Measurements from ENCODE around the gene KLHL29.

Gene KLHL29

DNA sequence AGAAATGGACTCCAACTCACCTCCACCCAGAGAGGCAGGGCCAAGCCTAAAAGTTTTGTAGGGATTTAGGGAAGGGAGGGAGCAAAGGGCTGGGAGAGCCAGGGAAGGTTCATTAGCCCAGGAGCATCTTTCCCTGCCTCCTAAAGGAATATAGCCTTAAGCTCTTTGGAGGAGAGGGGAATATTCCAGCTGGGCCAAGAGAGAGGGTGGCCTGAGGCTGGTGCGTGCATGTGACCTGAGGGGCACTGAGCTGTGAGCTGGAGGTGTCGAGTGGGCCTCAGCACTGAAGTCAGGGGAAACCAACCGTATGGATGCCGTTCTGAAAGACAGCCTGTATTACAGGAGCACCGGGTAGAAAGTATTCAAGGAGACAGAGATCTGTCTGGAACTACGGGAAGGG lies 112.6 kb downstream of the KLHL29 start:
- no peak for DNase-seq

DNA sequence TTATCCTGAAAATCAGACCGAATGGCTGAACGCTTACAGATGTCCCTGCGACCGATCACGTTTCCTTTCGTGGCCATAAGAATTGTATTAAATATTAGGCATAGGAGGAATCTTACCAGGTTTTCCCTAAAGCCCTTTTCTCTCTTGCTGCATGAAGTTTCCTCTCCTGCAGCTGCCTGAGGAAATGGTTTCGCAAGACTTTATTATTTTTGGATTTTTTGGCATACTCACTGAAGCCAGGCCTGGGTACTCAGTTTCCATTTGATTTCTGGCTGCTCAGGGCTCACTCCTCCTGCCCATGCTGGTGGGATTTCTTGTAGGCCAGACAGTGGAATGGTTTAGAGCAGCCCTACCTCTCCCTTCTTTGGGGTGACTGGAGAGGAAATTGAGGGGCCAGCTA lies 114.0 kb downstream of the KLHL29 start:
- no peak for DNase-seq

DNA sequence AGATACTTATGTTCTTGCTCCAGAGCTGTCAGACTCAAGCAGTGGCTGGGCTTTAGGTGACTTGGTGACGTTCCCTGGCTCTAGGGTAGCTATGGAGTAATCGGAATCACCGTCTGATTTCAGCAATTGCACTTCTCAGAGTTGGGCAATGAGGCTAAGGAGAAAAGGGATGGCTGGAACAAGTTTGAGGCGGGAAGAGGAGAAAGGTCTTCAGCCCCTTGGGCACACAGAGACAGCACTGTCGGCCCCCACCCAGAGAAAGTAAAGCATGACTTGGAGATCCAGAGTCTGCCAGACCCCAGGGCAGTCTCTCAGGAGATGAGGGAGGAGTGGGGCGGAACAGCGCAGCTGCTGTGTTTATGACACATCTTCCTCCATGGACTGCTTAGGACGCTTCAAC lies 114.5 kb downstream of the KLHL29 start:
- DNase-seq = no peak

DNA sequence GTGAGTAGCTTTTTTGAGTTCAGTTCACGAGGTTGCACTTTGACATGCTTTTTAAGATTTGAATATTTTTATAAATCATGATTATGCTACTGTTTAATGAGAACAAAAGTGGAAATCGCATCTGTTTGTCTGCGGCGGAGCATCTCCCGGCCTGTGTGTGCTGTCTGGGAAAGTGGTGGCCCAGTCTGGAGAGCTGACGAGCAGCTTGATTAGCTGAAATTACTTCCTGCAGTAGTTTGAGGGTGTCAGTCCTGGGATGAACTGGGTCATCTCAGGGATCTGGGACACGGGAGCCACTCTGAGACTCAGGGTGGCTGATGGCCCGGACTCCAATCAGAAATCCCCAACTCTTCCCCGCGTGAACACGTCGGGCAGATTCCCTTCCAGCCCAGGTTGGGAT lies 115.9 kb downstream of the KLHL29 start:
- no peak for DNase-seq

DNA sequence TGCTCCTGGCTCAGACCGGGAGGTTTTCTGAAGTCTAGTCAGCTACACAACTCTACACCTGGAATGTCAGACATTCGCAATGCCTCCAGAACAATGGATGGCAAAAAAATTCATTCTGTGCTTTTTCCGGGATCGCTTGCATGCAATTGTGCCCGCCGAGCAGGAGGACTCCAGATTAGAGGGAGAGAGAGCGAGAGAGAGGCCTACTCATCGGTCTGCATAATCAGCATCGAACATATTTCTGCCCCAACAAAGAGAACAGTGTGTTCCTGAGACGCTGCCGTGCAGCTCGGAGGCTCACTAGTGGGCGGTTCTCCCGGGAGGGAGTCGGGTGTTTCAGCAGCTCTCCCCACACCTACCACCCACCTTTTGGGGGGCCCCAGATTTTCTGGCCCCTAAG lies 117.1 kb downstream of the KLHL29 start:
- no peak for DNase-seq

DNA sequence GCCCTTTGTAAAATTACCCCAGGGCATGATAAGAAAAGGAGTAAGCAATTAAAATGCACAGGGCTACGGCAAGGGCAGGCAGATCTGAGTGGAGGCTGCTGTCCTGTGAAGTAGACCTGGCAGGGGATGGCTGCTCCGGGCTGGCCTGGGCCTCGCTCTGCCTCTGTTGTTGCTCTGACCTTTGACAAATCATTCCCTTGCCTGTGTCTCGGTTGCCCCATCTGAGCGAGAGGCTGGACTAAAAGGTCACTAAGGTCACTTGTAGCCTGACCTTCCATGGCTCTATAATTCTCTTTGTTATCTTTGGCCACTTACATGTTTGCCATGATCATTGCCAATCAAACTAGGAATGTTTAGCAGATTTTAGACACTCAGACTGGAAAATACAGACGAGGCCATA lies 118.1 kb downstream of the KLHL29 start:
- DNase-seq = no peak

DNA sequence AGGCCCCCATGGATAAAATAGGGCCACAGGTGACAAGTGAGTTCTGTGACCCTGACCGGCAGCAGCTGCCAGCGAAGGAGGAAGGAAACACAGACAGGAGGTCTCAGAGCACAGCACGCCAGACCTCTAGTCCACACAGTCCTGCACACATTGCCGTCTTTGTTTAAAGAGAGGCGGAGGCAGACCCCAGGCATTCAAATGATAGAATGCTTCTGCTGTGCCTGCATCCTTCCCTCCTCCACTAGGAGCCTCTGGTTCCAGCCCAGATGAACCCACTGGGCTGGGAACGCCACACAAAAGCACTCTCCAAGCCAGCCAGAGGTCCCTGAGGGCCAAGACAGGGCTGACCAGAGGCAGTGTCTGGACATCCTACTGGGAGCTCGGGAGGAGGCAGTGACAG lies 118.7 kb downstream of the KLHL29 start:
- no peak for DNase-seq

DNA sequence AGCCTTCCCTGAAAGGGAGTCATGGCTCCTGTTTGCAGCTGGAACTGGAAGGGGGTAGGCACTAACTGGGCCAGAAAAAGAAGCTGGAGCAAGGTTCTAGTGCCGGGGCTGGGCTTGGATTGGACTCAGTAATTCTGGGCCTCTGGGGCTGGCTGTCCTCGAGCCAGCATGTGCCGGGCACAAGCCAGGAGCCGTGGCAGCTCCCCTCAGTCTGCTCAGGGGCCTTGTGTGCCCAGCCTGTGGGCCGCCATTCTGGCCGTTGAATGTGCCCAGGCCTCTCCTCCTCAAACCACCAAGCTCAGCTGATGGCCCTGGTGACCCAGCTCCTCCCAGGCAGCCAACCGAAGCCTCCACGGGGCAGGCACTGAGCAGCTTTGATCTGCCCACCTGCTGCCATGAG lies 119.6 kb downstream of the KLHL29 start:
- no peak for DNase-seq

DNA sequence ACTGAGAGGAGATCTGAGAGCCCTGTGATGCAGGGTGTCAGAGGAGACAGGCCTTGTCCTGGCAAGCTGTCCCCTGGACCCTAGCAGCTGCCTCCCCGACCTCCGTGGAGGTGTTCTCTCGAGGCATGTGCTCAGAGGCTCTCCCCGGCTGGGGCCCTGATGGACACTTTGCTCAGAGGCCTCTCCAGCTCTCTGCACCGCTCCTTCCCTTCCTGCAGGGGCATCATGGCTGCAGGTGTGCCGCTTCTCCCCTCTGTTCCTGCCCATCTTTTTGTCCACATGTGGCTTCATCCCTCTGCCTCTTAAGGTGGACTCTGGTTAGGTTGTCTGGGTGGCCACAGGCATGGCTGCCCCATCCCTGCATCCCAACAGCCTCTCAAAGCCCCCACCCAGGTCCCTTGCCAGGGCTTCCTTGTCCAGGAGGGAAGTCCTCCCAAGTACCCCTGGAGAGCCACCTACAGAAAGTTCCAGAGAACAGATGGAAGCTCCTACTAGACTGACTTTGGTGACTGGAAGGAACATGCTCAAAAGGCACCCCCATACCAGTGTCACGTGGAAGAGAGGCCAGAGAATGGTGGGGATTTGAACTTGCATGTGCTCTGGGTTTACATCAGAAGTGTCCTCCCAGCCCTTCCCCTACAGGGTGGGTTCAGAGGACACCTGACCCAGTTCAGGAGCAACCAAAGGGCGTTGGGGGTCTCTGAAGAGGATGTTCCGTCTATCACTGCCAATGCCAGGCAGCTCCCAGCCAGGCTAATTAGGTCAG lies 120.4 kb downstream of the KLHL29 start:
- DNase-seq = no peak

DNA sequence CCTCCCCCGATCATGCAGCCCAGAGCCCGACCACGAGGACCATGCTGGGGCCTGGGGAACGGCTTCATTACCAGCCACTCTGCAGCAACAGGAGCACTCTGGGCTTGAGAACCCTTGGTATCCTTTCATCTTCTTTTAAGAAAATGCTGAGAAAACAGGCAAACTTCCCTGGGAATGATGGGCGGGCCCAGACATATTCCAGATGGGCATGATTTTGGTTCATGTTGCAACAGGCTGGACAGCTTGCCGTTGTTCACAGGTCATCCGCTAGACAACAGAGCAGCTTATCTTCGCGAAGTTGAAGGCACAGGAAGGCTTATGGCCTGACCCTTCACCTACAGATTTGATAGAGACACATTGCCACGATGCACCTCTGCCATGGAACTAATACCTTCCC lies 121.0 kb downstream of the KLHL29 start:
- no peak for DNase-seq

DNA sequence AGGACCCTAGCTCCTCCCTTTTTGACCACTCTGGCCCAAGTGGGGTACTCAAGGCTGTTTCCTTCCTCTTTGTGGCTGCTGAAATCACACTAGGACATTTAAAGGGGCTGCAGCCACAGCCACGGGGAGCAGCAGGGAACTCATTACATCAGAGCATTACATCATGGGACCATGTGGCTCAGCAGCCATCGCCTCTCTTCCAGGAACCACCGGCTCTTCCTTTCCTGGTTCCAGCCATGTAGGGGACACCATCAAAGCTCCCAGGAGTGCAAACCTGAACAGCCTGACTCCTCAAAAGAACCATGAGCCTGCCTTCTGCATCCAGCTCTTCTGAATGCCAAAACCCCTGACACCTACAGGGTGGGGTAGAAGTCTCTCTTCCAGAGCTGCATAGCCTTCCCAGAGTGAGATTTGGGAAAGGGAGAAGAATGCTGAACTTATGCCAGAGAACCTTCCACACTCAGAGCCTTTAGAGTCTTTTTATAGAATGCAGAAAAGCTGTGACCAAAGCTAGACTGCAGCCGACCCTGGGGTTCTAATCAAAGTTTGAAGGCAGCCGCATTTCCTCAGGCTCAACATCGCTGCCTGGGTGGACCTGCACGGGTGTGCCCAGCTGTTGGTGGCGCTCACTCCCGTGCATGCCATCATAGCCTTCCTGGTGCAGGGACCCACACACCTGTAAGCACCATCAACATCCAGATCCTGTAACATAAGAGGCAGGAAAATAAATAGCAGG lies 121.7 kb downstream of the KLHL29 start:
- no peak for DNase-seq

DNA sequence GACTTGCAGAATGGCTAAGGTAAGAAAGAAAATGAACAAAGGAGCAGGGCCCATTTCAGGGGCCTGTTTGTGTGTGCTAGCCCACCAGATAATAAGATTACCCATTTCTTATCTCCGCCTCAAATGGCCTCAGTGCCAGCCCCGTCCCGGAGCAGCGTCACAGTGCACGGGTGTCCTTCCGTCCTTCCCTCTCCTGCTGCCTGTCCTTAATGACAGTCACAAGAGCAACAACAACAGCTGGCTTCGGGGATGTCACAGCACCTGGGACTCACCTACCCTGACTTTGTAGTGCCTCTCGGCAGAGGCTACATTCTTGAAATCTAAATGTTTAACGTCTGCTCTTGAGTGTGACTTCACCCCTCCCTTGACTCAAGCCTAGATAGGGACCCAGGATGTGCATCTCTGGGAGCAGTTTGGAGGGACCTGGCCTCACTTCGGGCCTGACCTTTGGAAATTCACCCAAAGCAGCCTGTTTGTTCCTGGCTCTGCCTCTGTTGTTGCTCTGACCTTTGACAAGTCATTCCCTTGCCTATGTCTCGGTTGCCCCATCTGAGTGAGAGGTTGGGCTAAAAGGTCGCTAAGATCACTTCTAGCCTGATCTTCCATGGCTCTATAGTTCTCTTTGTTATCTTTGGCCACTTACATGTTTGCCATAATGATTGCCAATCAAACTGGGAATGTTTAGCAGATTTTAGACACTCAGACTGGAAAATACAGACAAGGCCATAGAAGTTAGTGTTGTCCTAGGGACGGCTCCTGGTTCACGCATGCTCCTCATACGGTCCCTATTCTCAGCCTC lies 122.5 kb downstream of the KLHL29 start:
- no peak for DNase-seq

DNA sequence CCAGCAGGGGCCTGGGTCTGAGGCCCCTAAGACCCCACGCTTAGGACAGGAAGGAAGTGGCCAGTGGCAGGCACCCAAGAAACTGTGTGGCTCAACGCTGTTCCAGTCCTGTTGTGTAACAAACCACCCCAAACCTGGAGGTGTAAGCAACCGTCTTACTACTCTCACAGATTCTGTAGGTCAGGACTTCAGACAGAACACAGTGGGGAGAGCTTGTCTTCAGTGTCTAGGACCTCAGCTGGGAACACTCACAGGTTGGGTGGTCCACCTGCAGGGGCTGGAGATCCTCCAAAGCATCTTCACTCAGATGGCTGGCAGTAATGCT lies 123.0 kb downstream of the KLHL29 start:
- DNase-seq = no peak

DNA sequence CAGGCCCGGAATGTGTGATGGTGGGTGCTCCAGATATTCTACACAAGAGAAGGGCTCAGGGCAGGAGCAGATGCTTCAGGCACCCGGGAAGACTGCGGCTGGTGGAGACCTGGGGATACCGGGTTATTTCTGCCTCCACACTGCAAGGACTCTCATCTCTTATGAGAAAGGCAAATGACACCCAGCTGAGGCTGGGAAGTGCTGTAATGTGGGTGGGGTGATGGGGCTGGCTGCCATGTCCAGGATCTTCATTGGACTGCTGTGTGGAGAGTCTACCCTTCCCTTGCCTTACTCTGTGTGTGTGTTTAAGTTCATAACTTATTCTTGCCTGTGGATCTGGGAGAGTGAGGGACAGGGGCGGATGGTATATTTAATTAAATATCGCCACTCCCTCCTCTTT lies 124.1 kb downstream of the KLHL29 start:
- no peak for DNase-seq

DNA sequence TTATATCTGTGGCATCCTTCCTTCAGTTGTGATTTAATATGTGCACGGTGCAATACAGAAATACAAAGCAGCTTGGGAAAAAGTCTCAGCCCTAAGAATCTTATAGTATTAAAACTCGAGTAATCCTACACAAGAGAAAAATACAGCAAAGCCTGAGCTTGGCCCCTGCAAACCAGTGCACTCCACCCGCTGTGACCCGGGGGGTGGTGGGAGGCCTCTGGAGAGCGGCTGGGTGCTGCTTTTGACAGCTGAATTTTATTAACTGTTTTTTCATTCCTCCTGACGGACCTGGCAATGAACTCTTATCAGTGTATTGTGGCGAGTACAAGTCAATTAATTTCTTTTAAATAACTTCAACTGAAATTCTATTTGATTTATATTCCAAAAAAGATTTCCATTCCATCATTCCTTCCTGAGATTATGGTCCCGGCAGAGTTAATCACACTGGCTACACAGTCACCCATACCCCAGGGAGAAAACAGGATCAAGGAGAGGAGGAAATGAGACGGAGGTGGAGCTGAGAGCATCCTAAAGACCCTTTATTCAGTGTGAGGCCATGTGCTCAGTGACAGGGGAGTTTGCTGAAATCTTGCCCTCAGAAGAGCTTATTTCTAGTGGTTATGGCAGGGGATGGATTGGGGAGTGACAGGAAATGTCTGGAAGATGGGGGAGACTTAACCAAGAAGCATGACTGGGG lies 124.8 kb downstream of the KLHL29 start:
- no peak for DNase-seq

DNA sequence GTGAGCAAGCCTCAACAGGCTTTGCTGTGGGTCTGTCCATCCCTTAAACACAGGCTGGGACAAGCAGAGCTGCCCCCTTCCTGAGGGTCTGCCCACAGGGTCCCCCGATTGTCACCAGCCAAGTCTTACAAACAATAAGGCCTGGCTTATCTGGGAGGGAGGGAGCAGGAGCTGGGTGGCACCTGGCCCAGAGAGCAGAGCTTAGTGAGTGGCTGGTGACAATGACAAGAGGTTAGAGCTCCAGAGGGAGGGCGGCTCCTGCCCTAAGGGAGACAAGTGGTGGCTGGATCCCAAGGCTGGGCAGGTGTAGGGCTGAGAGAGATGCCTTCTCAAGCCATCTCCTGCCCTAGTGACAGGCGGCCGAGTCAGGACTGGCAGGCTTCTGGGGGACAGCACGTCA lies 125.5 kb downstream of the KLHL29 start:
- DNase-seq = no peak

DNA sequence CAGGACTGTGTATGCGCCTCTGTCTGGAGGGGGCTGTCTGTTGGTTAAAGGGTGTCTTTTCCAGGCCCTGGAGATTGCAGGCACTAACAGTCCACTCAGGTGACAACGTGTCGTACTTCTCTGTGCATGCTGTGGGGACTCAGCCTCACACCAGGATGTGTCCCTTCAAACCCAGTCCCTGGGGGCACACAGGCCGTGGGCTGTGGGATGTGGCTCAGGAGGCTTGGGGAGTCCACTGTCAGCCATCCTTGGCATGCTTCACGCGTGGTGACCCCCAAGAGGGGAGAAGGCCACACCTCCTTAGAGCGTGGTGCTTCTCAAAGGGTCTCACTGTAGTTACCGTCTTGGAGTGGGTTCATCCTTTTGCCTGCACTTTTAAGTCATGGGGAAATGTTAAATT lies 127.8 kb downstream of the KLHL29 start:
- no peak for DNase-seq

DNA sequence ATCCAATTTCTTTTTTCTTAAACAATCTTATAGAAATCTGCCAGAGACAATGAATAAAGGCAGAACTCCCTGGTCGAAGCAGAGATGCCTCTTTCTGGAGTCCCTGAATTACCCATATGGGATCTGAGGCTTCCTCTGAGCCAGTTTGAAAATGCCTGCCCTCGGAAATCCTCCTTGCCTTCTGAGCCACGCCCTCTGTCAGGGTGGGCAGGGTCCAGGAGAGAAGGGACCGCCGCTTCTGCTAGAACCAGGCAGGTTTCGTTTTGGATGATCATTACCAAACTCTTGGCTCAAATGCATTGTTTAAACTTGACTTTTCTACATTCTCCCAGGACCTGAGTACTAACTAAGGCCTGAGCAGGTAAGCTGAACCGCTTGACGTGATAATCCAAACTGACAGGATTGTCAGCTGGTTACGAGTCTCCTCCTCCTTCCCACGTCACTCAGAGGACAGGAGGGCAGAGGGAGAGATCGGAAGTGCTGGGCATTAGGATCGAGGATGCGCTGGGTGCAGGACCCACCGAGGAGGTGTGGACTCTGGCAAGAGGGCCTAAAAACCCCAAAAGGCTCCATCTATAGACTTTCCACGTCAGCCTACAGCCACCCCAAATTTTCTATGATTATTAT lies 128.4 kb downstream of the KLHL29 start:
- DNase-seq = no peak

DNA sequence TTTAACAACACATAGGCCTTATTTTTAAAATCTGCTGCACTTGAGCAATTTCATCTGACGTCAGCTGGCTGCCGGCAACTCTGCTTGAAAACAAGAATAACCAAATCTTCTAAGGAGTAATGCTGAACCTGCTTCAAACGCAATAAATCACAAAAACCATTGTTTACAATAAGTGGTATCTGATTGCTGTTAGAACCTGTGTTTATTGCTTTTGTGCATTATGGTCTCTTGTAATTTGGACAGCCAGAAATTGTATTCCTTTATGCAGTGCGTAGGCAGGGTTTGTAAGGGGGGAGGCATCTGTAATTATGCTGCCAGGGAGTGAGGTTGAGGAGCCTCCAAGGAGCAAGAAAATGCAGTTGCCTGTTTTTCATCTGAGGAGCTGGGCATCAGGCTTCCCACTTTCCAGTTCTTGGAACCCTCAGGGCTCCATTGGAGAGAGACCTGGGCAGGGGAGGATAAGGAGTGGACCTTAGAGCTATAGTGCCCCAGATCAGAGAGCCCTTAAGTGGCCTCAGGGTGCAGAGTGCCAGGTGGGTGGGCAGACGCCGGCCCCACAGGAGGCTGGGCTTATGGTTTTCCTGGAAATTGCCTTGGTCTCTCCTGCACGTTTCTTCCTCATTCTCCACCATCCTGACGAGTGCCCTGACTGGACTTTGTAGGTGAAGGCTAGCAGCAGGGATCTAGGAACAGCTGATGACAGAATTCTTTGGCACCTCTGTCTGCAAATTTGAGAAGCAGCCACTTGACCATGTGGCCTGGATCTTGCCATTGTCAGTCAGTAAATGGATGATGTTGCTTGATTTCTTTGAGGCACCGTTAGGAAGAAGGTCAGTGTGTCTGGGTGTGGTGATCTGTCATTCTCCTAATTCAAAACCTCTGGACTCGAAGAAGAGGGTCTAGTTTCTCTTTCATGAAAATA lies 129.2 kb downstream of the KLHL29 start:
- no peak for DNase-seq

DNA sequence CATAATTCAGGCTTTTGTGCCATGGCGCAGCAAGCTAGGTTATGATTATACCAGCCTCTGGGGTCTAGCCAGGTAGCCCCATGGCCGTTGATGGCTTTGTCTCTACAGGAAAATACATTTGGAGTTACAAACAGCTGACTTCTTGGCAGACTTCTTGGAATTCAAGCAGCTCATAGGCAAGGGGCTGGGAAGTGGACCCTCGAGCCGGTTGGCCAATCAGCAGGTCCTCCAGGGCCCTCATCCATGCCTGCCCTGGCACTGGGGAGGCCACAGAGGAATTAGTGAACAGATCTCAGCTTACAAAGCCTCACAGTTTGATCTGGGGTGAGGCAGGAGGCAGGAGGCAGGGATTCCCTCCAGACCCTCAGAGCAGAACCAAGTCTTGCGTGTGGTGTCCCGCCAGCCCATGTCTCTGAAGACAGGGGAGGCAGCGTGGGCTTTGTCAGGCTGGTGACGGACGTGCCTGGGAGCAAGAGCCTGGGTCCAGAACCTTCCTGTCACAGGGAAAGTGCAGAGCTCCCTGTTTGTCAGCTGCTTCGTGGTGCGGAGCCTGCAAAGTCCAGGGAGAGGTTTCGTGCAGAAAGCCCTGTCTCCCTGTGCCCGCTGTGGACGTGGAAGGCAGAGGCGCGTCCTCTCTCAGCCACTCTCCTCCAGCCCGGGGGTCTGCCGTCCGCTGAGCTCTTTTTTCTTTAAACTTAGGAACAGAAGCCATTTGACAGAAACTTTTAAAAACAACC lies 131.7 kb downstream of the KLHL29 start:
- no peak for DNase-seq
